A549 (cell line): Measurements from ENCODE around the gene DCBLD1. TPM values are rescaled to one million over a fixed set of nuclear protein-coding genes. Genes with fewer than 3 reads are reported as not detected.

Source experiments
- ATAC-seq, 2 experiments: fragments of 200-7000 bp in 1 of 2; fragments of >200 bp in 1 of 2; cut with Nextera tagmentation in 1 of 2; cut with Tn5 transposase in 1 of 2; 3 replicates each; pipeline versions ENCODE4 v1.8.0 to v1.9.1; 2018 to 2020; ENCODE audit warnings: mild to moderate bottlenecking in 1 of 2, moderate library complexity in 1 of 2
- CTCF ChIA-PET: fragments of 300-600 bp; sonication (Branson Sonifier 250); formaldehyde crosslinking; extraction: SDS; loops from one replicate; lab custom pipeline; 2021; ENCODE audit warnings: antibody characterized with exemption, inconsistent platforms; lab: Yijun Ruan, JAX
- POLR2A ChIA-PET: fragments of 350-600 bp; formaldehyde crosslinking; extraction: SDS; loops from one replicate; lab custom pipeline; 2021; ENCODE audit warnings: antibody characterized with exemption, inconsistent platforms; lab: Yijun Ruan, JAX
- DNase-seq, 2 experiments: peaks; one replicate each; pipeline versions ENCODE4 v3.0.0 to v3.0.0-alpha.2; 2011 to 2016; ENCODE audit warnings: low read depth in 1 of 2, low spot score in 1 of 2
- FAIRE-seq: peaks from 2 replicates; lab custom pipeline; 2011; peaks lifted over from hg19 to GRCh38; lab: Jason Lieb, UNC
- H3K27ac ChIP-seq, 2 experiments: fragments of >200 bp; sonication (Bioruptor Twin); formaldehyde crosslinking; 3 replicates each; pipeline ENCODE4 v1.5.1; 2016 to 2017
- H3K4me1 ChIP-seq: fragments of >200 bp; sonication (Bioruptor Twin); formaldehyde crosslinking; 3 replicates; pipeline ENCODE4 v1.6.1; 2016
- H3K4me2 ChIP-seq: fragments of >200 bp; sonication (Bioruptor Twin); formaldehyde crosslinking; 3 replicates; pipeline ENCODE4 v1.6.1; 2016
- H3K4me3 ChIP-seq: fragments of >200 bp; sonication (Bioruptor Twin); formaldehyde crosslinking; 3 replicates; pipeline ENCODE4 v1.5.1; 2016
- H3K9me3 ChIP-seq: fragments of >200 bp; sonication (Bioruptor Twin); formaldehyde crosslinking; 3 replicates; pipeline ENCODE4 v1.6.1; 2016
- CBX2 ChIP-seq: fragments of 200-600 bp; sonication (generic); IDR thresholded peaks from 2 replicates; pipeline ENCODE4 v1.6.1; 2016; ENCODE audit warnings: low read depth, mild to moderate bottlenecking, borderline replicate concordance
- CEBPB ChIP-seq, 2 experiments: fragments of >200 bp in 1 of 2; sonication (Bioruptor Twin) in 1 of 2; formaldehyde crosslinking in 1 of 2; IDR thresholded peaks; 2 replicates each; pipeline ENCODE4 v1.6.1; 2012 to 2016
- CHD4 ChIP-seq: fragments of 200-600 bp; sonication (generic); IDR thresholded peaks from 2 replicates; pipeline ENCODE4 v1.6.1; 2016; ENCODE audit warnings: antibody characterized with exemption, mild to moderate bottlenecking, borderline replicate concordance
- CTCF ChIP-seq: fragments of >200 bp; sonication (Bioruptor Twin); formaldehyde crosslinking; IDR thresholded peaks from 3 replicates; pipeline ENCODE4 v1.5.1; 2016
- EP300 ChIP-seq, 2 experiments: fragments of >200 bp; sonication (Bioruptor Twin); formaldehyde crosslinking; IDR thresholded peaks; 2 replicates in 1 of 2; 3 replicates in 1 of 2; pipeline ENCODE4 v1.6.1; 2016 to 2017
- FOSB ChIP-seq: fragments of 250-450 bp; sonication (Bioruptor Pico); IDR thresholded peaks from 2 replicates; pipeline ENCODE4 v1.5.0; 2020; ENCODE audit warnings: mild to moderate bottlenecking, moderate library complexity
- HES2 ChIP-seq: fragments of >200 bp; sonication (Bioruptor Twin); formaldehyde crosslinking; IDR thresholded peaks from 2 replicates; pipeline ENCODE4 v1.6.1; 2016
- HMGXB4 ChIP-seq: fragments of 250-450 bp; sonication (Bioruptor Pico); IDR thresholded peaks from 2 replicates; pipeline ENCODE4 v1.5.0; 2021; ENCODE audit warnings: mild to moderate bottlenecking, moderate library complexity, borderline replicate concordance
- HOXB5 ChIP-seq: fragments of 250-450 bp; sonication (Bioruptor Pico); IDR thresholded peaks from 2 replicates; pipeline ENCODE4 v1.5.0; 2020; ENCODE audit warnings: mild to moderate bottlenecking, moderate library complexity
- JUN ChIP-seq, 2 experiments: fragments of >200 bp; sonication (Bioruptor Twin); formaldehyde crosslinking; IDR thresholded peaks; 2 replicates in 1 of 2; 3 replicates in 1 of 2; pipeline ENCODE4 v1.6.1; 2016 to 2017
- KDM1A ChIP-seq: fragments of 200-600 bp; sonication (generic); IDR thresholded peaks from 2 replicates; pipeline ENCODE4 v1.6.1; 2016; ENCODE audit warnings: low read depth, mild to moderate bottlenecking
- MYC ChIP-seq: IDR thresholded peaks from 2 replicates; pipeline ENCODE4 v1.6.1; 2012; ENCODE audit warnings: mild to moderate bottlenecking, inconsistent platforms, low read length, improper control_type of control experiment, borderline replicate concordance
- NFE2L2 ChIP-seq: fragments of 150-350 bp; conservative IDR thresholded peaks from 2 replicates; pipeline ENCODE4 v1.6.1; 2014; ENCODE audit warnings: low read length
- NPAS2 ChIP-seq: fragments of 250-450 bp; sonication (Bioruptor Pico); IDR thresholded peaks from 2 replicates; pipeline ENCODE4 v1.8.0; 2022; ENCODE audit warnings: mild to moderate bottlenecking, moderate library complexity, borderline replicate concordance
- PHF8 ChIP-seq: fragments of 200-600 bp; sonication (generic); IDR thresholded peaks from 2 replicates; pipeline ENCODE4 v1.6.1; 2016; ENCODE audit warnings: low read depth, mild to moderate bottlenecking, antibody characterized with exemption, moderate library complexity, borderline replicate concordance
- POLR2A ChIP-seq: IDR thresholded peaks from 2 replicates; pipeline ENCODE4 v1.6.1; 2012; ENCODE audit warnings: mild to moderate bottlenecking, low read length
- RAD21 ChIP-seq, 2 experiments: fragments of >200 bp in 1 of 2; sonication (Bioruptor Twin) in 1 of 2; formaldehyde crosslinking in 1 of 2; IDR thresholded peaks in 1 of 2; conservative IDR thresholded peaks in 1 of 2; 2 replicates in 1 of 2; 3 replicates in 1 of 2; pipeline ENCODE4 v1.6.1; 2012 to 2018; ENCODE audit warnings: inconsistent platforms in 1 of 2
- RARB ChIP-seq: fragments of 250-450 bp; sonication (Bioruptor Pico); IDR thresholded peaks from 2 replicates; pipeline ENCODE4 v1.8.0; 2021; ENCODE audit warnings: mild to moderate bottlenecking, moderate library complexity
- REST ChIP-seq: fragments of 200-600 bp; sonication (generic); IDR thresholded peaks from 2 replicates; pipeline ENCODE4 v1.6.1; 2016; ENCODE audit warnings: antibody characterized with exemption, mild to moderate bottlenecking, moderate library complexity
- SMC3 ChIP-seq: fragments of >200 bp; sonication (Bioruptor Twin); formaldehyde crosslinking; IDR thresholded peaks from 3 replicates; pipeline ENCODE4 v1.6.1; 2018; ENCODE audit warnings: inconsistent platforms
- SREBF2 ChIP-seq: fragments of 450-650 bp; IDR thresholded peaks from 2 replicates; pipeline ENCODE4 v1.6.1; 2014; ENCODE audit warnings: mild to moderate bottlenecking, moderate library complexity
- TFCP2L1 ChIP-seq: fragments of 250-450 bp; sonication (Bioruptor Pico); IDR thresholded peaks from 2 replicates; pipeline ENCODE4 v1.5.0; 2021; ENCODE audit warnings: mild to moderate bottlenecking
- TP53 ChIP-seq: fragments of 250-450 bp; sonication (Bioruptor Pico); IDR thresholded peaks from 2 replicates; pipeline ENCODE4 v1.5.0; 2021; ENCODE audit warnings: mild to moderate bottlenecking, moderate library complexity
- WGBS: methylation state at CpG from one replicate; pipeline ENCODE4 v1.1.6; 2017; ENCODE audit errors: missing lambda C conversion rate; 5-methylcytosine and 5-hydroxymethylcytosine counted together
- polyA plus RNA-seq, 4 experiments: library from polyadenylated mRNA; depleted of rRNA in 3 of 4; stranded (reverse); fragments of >200 nt; fragmentation: RNase III in 1 of 4; extraction: RNeasy Plus Mini Kit Qiagen cat#74134 plus additional on column Dnase treatment in 1 of 4; gene quantifications; 2 replicates in 3 of 4; 3 replicates in 1 of 4; pipeline ENCODE4 v1.2.3, GENCODE V29; 2011 to 2017

The DCBLD1 gene
- polyA plus RNA-seq, 2 of the 4 experiments (the other 2 are of a cell fraction), result 49.1 to 60.4 TPM

- ATAC-seq (no peak), DNase-seq (no peak)
- POLR2A ChIA-PET, result no interaction called here
- TF ChIP-seq HOXB5 (CRISPR knock-in tag) (no peak), SREBF2 (no peak)
- TF ChIP-seq, all 56 proteins: peak for 0
- Histone ChIP-seq H3K9me3 (no peaks in the 10 kb centered on the region), H3K4me2 (no peak overlapping the region), H3K4me1 (peaks cover 2% of the 10 kb centered on the region; the same call in 1 of the 3 replicates), H3K4me3 (no peak overlapping the region), H3K27ac (no peak overlapping the region)
- WGBS, result 97% methylated on average over 3 of the region's 3 CpGs
- CTCF ChIA-PET, result interaction anchor here (1.5 kb wide), 1 partner anchor 23 kb away, joined by 6 read pairs; no protein-coding TSS in a partner anchor
- no peak for FAIRE-seq
These were observed 9.8 kb upstream of the DCBLD1 start for GRCh38 chr6:117472667-117473066.

- ChIA-PET POLR2A (no interaction called here), CTCF (no interaction called here)
- Histone ChIP-seq H3K4me1 (peaks cover 9% of the 10 kb centered on the region; the same call in 2 of the 3 replicates), H3K9me3 (no peaks in the 10 kb centered on the region), H3K27ac (peak overlapping the region in 1 of 2 experiments; percentile 9; a peak in 1 of 6 replicates), H3K4me3 (no peak overlapping the region), H3K4me2 (no peak overlapping the region)
- no peak for FAIRE-seq
- DNase-seq, result no peak
- WGBS, result 92% methylated on average over 1 of the region's 1 CpG
- TF ChIP-seq PHF8, result no peak
- no peak for TF ChIP-seq CHD4
- no peak for TF ChIP-seq MYC
- no peak for TF ChIP-seq HES2
- TF ChIP-seq CEBPB (IDR thresholded peaks at IDR 0.05), result no peak
- TF ChIP-seq JUN (IDR thresholded peaks at IDR 0.05), result no peak
- no peak for TF ChIP-seq NFE2L2
- no peak for ATAC-seq
These were observed 9.1 kb upstream of the DCBLD1 start for GRCh38 chr6:117473401-117473800.

GRCh38 chr6:117477988-117478852 is 4.3 kb upstream of the DCBLD1 start:
- WGBS, result 94% methylated on average over 4 of the region's 4 CpGs
- Histone ChIP-seq H3K9me3 (no peaks in the 10 kb centered on the region), H3K27ac (peak overlapping the region; percentile 12 to 61), H3K4me2 (no peak overlapping the region), H3K4me3 (no peak overlapping the region), H3K4me1 (peaks cover 20% of the 10 kb centered on the region; the same call in 2 of the 3 replicates)
- DNase-seq (peak in 1 of 2 experiments; percentile 43), ATAC-seq (no peak), FAIRE-seq (no peak)
- ChIA-PET POLR2A (interaction anchor here (0.7 kb wide), 1 partner anchor 124 kb away, joined by 4 read pairs; the partner anchor contains the start of gene GOPC), CTCF (interaction anchor here (1.1 to 2.2 kb wide), 6 partner anchors 10 to 127 kb away, joined by 3 to 10 read pairs (median 4); no protein-coding TSS in a partner anchor)
- TF ChIP-seq REST, result no peak
- TF ChIP-seq RAD21 (conservative IDR thresholded peaks at IDR 0.05 in 1 of 2, IDR thresholded peaks at IDR 0.05 in 1 of 2), result peak; percentile 57 to 70
- no peak for TF ChIP-seq EP300 (IDR thresholded peaks at IDR 0.05)
- no peak for TF ChIP-seq FOSB (CRISPR knock-in tag)
- no peak for TF ChIP-seq POLR2A
- TF ChIP-seq NFE2L2, result no peak
- TF ChIP-seq TP53 (CRISPR knock-in tag), result no peak
- no peak for TF ChIP-seq KDM1A
- TF ChIP-seq SREBF2, result no peak
- TF ChIP-seq CTCF, result peak; percentile 33; the same call in 1 of the 3 replicates
- no peak for TF ChIP-seq PHF8
- TF ChIP-seq CBX2, result no peak
- no peak for TF ChIP-seq TFCP2L1
- TF ChIP-seq CEBPB (IDR thresholded peaks at IDR 0.05), result no peak
- TF ChIP-seq HMGXB4, result no peak
- no peak for TF ChIP-seq NPAS2 (CRISPR knock-in tag)
- TF ChIP-seq HES2, result no peak
- no peak for TF ChIP-seq RARB (CRISPR knock-in tag)
- TF ChIP-seq SMC3, result peak; percentile 55; the same call in 2 of the 3 replicates
